Head of caudate nucleus (tissue), 42 donors: ENCODE measurements around the gene TRIOBP.
"Not testable (repeated sequence)": the region's sequence is repeated elsewhere in the genome, so short reads cannot be mapped to it uniquely, and the experiment has no call there.

ENCODE experiments used
- DNase-seq, 42 donors: peaks; one replicate each; pipeline versions ENCODE4 v3.0.0 to v3.0.0-alpha.2; 2020 to 2021; ENCODE audit warnings: mixed read lengths in 7 of 42
- intact Hi-C: fragments of 100-400 bp; cut with DNase I; formaldehyde crosslinking; loops from one replicate; pipeline ENCODE4 v1.15.0; 2022

TRIOBP gene, protein sequence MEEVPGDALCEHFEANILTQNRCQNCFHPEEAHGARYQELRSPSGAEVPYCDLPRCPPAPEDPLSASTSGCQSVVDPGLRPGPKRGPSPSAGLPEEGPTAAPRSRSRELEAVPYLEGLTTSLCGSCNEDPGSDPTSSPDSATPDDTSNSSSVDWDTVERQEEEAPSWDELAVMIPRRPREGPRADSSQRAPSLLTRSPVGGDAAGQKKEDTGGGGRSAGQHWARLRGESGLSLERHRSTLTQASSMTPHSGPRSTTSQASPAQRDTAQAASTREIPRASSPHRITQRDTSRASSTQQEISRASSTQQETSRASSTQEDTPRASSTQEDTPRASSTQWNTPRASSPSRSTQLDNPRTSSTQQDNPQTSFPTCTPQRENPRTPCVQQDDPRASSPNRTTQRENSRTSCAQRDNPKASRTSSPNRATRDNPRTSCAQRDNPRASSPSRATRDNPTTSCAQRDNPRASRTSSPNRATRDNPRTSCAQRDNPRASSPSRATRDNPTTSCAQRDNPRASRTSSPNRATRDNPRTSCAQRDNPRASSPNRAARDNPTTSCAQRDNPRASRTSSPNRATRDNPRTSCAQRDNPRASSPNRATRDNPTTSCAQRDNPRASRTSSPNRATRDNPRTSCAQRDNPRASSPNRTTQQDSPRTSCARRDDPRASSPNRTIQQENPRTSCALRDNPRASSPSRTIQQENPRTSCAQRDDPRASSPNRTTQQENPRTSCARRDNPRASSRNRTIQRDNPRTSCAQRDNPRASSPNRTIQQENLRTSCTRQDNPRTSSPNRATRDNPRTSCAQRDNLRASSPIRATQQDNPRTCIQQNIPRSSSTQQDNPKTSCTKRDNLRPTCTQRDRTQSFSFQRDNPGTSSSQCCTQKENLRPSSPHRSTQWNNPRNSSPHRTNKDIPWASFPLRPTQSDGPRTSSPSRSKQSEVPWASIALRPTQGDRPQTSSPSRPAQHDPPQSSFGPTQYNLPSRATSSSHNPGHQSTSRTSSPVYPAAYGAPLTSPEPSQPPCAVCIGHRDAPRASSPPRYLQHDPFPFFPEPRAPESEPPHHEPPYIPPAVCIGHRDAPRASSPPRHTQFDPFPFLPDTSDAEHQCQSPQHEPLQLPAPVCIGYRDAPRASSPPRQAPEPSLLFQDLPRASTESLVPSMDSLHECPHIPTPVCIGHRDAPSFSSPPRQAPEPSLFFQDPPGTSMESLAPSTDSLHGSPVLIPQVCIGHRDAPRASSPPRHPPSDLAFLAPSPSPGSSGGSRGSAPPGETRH (N-terminal part only)

DNA sequence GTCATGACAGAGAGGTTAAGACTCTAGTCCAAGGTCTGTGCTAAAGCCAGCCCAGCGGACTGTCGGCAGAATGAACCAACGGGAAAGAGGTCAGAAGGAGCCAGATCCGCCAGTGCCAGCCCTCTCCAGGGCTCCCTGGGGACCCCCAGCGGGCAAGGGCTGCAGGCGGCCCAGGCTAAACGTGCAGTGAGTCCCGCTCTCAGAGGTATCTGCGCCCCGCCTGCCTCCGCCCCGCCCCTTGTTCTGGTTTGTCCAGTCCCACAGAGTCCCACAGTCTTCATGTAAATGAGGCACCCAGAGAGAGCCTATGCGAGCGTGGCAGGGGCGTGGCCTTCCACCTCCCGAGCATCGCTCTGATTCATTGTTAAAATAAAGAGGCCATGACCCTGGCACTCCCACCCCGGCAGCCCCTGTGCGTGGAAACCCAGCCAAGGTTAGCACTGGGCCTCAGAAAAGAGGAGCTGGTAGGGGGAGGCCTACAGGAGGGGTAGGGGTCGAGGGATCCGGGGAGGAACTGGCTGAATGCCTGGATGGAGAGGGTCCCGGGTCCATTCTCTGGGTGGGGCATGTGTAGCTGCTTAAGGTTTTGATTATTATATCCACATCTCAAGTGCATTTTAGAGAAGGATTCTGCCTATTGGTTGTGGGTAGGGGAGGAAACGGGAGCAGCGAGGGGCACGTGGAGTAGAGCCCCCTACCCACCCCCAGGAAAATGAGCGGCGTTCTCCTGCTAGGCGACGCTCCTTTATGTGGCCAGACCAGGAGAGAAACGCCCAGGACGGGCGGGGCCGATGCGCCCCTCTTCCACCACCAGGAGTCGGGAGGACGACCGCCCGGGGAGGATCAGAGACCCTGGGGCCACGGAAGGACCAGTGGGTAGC lies at the start of gene TRIOBP:
TSS of gene TRIOBP (plus strand) at position 392 of the 881 bp plus-strand sequence. CDS start 4,318 bp downstream, outside the sequence.
- DNase-seq: peak; percentile 72 to 96 (median 89)

DNA sequence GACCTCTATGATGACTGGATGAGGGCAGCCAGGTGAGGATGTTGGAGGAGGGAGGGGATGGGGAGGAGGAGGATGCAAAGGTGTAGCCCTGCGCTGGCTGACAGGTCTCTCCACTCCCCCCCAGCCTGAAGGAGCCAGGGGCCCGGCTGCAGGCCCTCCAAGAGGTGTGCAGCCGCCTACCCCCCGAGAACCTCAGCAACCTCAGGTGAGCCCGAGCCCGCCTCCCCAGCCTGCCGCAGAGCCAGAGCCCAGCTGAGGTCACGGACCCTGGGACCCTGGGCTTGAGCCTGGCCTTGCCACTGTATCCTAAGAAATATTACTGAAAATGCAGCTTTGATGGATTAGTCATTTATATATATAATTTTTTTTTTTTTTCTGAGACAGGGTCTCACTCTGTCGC lies 49.5 kb upstream of the TRIOBP start:
- intact Hi-C loops: no loop called here
- DNase-seq: no peak

More for the DNA sequence above, at the start of gene TRIOBP:
- intact Hi-C loops: no loop called here

DNA sequence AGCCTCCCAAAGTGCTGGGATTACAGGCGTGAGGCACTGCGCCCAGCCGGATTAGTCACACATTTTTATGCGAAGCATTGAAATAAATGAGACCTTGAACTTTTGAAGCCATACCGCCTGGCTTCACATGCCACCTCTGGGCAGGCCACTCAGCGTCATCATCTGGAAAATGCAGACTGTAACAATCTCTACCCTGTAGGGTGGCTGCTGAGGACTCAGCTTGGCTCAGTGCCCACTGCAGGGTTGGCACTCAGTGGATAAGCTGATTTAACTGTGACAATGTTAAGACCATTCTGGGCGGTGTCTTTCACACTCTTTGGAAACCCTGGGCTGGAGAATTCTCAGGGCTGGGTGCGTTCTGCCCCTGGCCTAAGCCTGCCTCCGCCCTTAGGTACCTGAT lies 48.9 kb upstream of the TRIOBP start:
- no peak for DNase-seq
- intact Hi-C loops: no loop called here

DNA sequence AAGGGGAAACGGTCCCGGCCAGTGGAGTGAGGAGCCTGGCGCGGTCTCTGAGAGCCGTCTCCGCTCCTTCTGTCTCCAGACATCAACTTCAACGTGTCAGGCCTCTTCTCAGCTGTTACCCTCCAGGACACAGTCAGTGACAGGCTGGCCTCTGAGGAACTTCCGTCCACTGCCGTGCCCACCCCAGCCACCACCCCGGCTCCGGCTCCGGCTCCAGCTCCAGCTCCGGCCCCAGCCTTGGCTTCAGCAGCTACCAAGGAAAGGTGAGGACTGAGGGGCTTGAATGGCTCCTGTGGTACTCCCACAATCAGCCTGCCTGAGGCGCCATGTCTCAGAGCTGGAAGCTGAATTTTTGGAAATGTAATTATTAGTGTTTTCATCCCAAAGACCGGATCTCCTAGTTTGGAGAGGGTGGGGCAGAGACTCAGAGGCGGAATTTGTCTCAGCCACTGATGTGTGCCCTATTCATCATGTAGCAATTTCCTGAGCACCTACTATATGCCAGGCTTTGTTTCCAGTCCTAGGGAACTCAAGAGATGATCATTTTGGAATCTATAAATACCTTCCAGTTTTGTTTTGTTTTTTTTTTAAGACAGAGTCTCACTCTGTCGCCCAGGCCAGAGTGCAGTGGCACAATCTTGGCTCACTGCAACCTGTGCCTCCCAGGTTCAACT lies 46.2 kb upstream of the TRIOBP start:
- intact Hi-C loops: no loop called here
- no peak for DNase-seq

DNA sequence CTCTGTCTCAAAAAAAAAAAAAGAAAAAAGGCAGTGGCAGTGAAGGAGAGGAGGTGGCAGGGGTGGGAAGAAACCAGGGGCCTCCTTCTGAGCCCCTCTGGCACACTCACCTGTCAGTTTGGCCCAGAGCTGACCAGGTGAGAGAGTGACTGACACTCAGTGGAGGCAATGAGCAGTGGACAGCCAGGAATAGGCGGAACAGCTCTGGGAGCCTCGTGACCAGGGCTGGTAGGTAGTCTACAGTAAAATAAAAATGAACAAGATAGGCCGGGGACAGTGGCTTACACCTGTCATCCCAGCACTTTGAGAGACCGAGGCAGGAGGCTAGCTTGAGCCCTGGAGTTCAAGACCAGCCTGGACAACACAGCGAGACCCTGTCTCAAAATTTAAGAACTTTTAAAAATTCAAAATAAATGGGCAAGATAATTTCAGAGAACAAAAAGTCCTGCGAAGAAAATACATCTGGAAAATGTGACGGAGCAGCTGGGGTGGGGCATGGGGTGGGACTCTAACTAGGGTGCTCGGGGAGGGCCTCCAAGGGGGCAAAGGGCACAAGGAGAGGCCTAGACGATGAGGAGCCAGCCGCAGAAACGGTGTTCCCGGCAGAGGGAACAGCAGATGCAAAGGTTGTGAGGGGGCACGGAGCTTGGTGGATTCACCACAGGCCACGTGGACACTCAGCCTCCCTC lies 42.1 kb upstream of the TRIOBP start:
- intact Hi-C loops: no loop called here
- DNase-seq: no peak

DNA sequence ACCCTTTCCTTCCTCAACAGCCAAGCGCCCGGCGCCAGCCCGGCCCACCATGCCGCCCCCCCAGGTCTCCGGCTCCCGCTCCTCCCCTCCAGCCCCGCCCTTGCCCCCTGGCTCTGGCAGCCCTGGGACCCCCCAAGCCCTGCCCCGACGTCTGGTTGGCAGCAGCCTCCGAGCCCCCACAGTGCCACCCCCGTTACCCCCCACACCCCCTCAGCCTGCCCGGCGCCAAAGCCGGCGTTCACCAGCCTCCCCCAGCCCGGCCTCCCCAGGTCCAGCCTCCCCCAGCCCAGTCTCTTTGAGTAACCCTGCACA lies 41.6 kb upstream of the TRIOBP start:
- intact Hi-C loops: no loop called here
- DNase-seq: no peak

DNA sequence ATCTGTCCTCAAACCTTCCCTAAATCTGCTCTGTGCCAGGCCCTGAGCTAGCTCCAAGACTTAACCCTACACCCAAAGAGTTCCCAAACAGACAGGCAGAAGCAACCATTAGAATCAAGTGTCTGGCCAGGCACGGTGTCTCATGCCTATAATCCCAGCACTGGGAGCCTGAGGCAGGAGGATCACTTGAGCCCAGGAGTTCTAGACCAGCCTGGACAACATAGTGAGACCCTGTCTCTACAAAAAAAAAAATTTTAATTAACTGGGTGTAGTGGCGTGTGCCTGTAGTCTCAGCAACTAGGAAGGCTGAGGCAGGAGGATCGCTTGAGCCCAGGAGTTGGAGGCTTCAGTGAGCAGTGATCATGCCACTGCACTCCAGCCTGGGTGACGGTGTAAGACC lies 40.3 kb upstream of the TRIOBP start:
- not testable (repeated sequence) for DNase-seq

DNA sequence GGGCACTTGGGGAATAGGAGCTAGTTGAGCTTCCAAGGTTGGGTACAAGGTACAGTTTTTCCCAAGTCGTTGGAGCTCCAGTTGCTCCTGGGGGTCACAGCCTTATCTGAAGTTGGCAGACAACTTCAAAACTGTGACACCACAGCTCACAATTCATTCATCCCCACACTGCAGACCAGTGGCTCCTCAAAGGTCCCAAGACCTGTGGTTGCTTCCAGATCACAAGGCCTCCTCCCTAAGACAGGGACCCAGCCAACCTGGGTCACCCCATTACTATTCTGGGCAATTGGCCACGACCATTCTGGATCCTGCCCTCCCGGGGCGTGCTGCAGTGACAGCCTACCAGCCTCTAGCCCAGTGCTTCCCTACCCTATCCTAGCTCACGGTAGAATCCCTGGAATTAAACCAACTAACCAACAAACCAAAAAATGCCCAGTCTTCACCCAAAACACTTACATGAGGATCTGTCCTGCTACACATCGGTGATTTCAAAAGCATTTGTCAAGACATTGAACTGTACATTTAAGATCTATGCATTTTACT lies 39.2 kb upstream of the TRIOBP start:
- intact Hi-C loops: no loop called here
- no peak for DNase-seq

More for the DNA sequence above, 40.3 kb upstream of the TRIOBP start:
- intact Hi-C loops: not testable (repeated sequence)

DNA sequence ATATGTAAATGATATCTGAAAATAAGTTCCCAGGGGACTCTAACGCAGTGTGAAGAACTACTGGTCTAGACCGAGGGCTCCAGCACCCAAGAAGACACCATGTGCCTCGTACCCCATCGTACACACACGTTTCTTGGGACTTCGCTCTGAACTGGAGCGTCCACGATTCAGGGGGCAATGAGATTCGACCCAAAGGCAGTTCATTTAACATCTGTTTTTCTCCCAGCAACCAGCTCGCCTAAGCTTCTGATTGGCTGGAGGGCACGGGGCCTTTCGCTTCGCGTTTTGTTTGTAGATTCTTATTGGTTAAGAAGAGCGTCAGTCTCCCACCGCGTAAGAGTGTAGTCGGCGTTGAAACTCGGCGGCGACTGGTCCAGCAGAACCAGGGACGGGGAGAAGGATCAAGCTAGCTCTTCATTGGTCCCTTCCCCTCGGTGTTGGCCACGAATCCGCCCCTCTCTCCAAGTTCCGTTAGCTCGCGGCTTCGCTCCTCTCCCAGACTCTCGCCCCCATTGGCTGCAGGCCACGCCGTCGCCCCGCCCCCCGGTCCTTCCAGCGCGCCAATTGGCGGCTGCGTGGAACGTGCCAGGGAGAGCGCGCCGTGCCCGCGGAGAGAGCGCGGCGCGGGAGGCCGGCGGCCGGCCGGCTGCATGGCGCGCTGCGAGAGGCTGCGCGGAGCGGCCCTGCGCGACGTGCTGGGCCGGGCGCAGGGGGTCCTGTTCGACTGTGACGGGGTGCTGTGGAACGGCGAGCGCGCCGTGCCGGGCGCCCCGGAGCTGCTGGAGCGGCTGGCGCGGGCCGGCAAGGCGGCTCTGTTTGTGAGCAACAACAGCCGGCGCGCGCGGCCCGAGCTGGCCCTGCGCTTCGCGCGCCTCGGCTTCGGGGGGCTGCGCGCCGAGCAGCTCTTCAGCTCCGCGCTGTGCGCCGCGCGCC lies 38.4 kb upstream of the TRIOBP start, which contains the start of gene PDXP:
TSS of gene PDXP (plus strand) at position 591 of the 933 bp plus-strand sequence. CDS start at position 651, 60 bp downstream.
- intact Hi-C loops: no loop called here
- DNase-seq: peak; percentile 94 to 100 (median 99)

DNA sequence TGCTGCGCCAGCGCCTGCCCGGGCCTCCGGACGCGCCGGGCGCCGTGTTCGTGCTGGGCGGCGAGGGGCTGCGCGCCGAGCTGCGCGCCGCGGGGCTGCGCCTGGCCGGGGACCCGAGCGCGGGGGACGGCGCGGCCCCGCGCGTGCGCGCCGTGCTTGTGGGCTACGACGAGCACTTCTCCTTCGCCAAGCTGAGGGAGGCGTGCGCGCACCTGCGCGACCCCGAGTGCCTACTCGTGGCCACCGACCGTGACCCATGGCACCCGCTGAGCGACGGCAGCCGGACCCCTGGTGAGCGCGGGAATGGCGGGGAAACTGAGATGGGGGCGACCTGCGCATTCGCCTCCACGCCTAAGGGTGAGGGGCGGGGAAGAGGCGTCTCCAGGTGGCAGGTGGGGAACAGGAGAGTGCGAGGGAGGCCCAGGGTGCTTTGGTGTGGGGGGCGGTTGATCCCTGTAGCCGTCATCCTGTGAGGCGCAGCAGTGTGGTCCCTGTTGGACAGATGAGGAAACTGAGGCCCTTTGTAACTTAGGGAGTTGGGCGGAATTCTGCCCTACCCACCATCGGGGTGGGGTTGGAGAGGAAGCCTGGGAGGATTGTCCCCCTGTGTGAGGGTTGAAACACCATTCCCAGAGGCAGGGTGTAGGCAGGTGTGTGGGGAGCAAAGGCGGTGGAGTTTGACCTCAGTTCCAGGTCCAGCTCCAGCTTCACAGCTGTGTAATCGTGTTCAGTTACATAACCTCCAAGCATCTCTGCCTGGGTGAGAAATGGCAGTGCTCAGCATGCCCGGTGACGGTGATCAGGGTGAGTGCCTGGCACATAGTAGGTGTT lies 37.6 kb upstream of the TRIOBP start:
- peak in 40 of 42 donors; percentile 28 to 78 (median 60) for DNase-seq

DNA sequence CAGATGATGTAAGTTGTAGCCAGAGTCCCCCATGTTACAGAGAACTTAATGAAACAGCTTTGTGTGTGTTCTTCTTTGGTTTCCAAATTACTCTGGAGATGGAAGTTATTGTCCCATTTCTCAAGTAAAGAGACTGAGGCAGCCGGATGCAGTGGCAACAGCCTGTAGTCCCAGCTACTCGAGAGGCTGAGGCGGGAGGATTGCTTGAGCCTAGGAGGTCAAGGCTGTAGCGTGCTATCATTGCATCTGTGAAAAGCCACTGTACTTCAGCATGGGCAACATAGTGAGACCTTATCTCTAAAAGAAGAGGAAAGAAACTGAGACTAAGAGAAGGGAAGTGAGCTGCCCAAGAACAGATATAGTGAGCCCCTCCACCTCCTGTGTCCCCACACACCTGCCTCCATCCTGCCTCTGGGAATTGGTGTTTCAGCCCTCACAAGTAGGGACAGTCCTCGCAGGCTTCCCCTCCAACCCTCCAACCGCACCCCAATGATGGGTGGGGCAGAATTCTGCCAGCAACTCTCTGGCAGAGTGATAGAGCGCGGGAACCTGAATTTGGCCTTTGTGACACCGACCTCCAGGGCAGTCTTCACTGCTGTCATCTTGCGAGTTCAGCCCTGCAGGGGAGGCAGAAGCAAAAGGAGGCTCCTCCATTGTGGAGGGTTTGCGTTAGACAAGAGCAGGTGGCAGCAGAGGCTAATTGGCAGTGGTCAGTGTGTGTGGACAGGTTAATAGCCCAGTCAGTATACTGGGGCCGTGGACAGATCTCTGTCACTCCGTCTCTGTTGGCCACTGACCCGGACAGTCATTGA lies 36.7 kb upstream of the TRIOBP start:
- intact Hi-C loops: loop anchor here (10.0 kb wide), 1 partner anchor 145 kb away; the partner anchor contains the start of gene GCAT
- no peak for DNase-seq

More for the DNA sequence above, 37.6 kb upstream of the TRIOBP start:
- intact Hi-C loops: no loop called here

DNA sequence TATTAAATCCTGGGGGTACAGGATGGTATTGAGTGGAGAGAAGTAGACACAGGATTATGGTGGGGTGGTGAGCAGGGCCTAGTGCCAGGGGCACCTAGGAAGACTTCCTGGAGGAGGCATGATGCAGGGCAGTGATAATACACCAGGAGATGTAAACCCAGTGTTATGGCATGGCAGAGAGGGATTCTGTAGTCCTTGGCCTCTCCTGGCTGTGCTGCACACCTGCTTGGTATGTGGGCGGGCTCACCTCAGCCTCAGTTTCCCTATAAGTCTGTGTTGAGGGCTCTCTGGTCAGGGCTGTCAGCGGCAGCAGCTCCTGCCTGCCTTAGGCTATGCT lies 36.2 kb upstream of the TRIOBP start:
- DNase-seq: no peak
- intact Hi-C loops: loop anchor here (10.0 kb wide), 1 partner anchor 144 kb away; the partner anchor contains the start of gene GCAT

DNA sequence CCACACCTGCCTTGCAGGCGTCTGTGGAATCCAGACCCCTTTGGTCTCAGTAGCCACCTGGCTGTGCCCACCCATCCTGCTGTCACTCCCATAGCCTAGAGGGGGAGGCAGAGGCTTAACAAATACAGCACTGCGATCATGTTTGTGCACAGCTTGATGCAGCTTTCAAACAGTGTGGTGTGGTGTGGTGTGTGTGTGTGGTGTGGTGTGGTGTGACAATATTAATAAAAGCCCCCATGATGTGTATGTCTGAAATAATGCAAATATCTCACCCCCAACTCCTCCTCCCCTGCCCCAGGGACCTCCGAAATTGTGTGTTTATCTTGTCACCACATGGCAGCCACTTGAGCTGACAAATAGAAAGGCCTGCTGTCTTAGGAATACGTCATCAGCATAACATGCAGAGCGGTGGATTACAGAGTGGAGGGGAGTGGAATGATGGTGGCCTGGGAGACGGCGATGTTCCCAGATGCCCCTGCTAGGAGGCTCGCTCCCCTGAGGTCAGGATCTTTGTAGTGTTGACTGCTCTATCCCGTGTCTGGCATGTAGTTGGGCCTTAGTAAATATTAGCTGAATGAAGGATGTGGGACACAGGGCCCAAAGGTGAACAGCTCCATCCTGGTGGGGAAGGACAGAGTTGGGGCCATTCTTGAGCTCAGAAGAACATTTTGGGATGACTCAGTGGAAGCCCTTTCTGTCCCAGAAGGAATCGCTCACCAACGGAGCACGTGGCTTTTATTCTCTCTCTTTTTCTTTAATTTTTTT lies 35.5 kb upstream of the TRIOBP start:
- DNase-seq: peak in 26 of 42 donors; percentile 24 to 74 (median 48)

More for the DNA sequence above, 35.5 kb upstream of the TRIOBP start:
- intact Hi-C loops: loop anchor here (10.0 kb wide), 1 partner anchor 143 kb away; the partner anchor contains the start of gene GCAT
